GM18858 (cell line): ENCODE results near the gene TRAPPC3L.
A peak's percentile ranks its signal among the peaks of the same experiment; 100 is the strongest.

Experiments used
- ATAC-seq: cut with Tn5 transposase; IDR thresholded peaks from one replicate; pipeline ENCODE4 v1.9.1; 2021; ENCODE audit not compliant: unreplicated experiment

The TRAPPC3L gene

GRCh38 chr6:116468293-116468692 lies 77.2 kb downstream of the TRAPPC3L start:
- ATAC-seq, result no peak

GRCh38 chr6:116467514-116467913 lies 78.0 kb downstream of the TRAPPC3L start:
- no peak for ATAC-seq

DNA sequence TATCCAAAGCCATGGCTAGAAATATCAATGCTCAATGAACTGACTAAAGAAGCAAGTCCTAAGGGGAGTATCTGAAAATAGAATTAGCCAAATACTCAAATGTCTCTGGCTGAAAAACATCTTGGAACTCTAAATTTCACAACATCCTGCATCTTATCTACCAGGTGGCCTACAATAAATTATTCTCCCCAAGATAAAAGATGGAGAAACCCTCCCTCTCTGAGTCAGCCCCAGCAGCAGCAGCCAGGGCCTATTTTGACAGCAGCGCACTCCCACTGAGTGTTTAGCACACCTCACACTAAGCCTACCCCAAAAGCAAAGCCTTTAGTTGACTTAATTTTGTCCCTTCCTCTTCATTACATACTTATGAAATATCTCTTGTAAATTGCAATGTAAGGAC lies 78.4 kb downstream of the TRAPPC3L start:
- no peak for ATAC-seq

- no peak for ATAC-seq
Measured at GRCh38 chr6:116465246-116465645, 80.2 kb downstream of the TRAPPC3L start.

GRCh38 chr6:116463301-116463700 lies 82.2 kb downstream of the TRAPPC3L start:
- ATAC-seq, result no peak

DNA sequence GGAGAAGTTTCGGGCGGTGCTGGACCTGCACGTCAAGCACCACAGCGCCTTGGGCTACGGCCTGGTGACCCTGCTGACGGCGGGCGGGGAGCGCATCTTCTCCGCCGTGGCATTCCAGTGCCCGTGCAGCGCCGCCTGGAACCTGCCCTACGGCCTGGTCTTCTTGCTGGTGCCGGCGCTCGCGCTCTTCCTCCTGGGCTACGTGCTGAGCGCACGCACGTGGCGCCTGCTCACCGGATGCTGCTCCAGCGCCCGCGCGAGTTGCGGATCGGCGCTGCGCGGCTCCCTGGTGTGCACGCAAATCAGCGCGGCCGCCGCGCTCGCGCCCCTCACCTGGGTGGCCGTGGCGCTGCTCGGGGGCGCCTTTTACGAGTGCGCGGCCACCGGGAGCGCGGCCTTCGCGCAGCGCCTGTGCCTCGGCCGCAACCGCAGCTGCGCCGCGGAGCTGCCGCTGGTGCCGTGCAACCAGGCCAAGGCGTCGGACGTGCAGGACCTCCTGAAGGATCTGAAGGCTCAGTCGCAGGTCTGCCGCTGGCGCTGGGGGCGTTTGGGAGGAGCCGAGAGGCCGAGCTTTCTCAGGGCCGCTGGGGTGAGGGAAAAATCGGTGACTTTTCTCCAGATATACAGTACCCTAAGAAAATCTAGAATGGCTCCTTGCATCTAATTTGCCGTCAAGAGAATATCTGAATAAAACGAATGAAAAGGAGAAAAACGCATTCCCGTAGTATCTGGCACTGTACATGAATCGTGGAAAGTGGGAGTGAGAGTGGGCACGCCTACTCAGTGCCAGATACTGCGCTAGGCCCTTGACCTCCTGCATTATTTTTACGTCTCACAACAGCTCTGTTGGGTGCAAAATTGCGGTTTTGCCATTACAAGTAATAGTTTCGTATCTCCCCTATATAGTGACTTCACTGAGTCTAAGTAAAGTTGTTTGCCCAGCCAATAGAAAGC lies 83.3 kb downstream of the TRAPPC3L start:
- ATAC-seq, result peak; percentile 79

DNA sequence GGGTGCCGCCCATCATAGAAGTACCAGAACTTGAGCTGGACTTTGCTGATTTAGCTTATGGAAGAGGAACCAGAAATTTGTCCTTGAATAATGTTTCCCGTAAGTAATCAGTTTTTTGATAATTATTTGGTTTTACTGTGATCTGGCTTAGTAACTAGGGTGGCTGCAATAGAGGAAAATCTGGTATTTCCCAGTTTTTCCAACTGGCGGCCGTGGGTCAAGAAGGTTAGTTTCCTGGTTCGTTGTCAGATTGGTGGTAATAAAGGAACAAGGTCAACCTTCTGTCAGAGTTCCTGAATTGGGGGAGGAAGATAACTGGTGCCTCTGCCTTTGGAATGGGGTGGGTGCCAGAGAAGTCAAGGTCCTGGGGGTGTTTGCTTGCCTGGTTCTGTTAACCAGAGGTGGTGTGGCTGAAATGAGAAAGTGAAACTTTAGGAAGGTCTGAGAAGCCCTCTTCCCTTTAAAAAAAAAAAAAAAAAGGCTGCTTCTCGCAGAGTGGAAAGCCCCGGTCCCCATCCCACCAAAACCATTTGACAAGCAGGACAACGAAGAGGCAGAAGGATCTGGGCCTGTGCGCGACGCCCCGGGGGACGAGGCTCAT lies 84.1 kb downstream of the TRAPPC3L start, which contains the start of gene CALHM6:
TSS of gene CALHM6 (plus strand) at position 45 of the 601 bp plus-strand sequence. CDS start at position 600, 555 bp downstream.
- ATAC-seq, result no peak

DNA sequence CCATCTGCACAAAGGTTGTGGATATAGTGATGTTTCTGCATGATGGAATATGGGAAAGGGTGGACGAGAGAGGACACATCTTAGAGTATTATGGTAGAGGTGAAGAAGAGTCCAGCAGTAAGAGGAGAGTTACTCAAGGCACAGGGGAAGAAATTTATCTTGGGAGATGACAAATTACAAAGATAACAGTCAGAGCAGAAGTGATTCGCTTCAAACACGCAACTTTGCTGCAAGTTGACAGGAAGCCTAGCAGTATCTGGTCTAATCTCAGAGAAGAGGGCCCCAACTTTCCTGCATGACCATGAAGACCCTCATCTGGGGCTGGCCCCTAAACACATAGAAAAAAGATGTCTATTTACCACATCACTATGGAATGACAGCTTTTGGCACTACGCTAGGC lies 85.6 kb downstream of the TRAPPC3L start:
- ATAC-seq, result no peak

GRCh38 chr6:116458264-116458663 lies 87.2 kb downstream of the TRAPPC3L start:
- no peak for ATAC-seq

DNA sequence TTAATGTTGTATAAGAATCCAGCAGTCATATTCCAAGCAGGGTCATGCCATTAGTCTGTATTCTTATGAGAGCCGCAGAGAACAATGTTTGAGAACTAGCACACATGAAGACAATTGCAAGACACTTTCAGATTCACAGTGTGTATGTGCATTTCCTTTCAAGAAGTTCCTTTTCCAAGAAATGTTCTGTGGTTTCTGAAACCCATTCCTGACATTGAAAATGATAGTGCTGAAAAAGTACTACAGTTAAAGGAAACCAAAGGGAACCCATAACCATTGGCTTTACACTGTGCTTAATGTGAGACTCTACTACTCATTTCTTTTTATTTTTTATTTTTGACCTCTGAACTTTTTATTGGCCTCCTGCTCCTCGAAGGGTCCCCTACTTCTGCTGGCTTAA lies 88.6 kb downstream of the TRAPPC3L start:
- no peak for ATAC-seq

DNA sequence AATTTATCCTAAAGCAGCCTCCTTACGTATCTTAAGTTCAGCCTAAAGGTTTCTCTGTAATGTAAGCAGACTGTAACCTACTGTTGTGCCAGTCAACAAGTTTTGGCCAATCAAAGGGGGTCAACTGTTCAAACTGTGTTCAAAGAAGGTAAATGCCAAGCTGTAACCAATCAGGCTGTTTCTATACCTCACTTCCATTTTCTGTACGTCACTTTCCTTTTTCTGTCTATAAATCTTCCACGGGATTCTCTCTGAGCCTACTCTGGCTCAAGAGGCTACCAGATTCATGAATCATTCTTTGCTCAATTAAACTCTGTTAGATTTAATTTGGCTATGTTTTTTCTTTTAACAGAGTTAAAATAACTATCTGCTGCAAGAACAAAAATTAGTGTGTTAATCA lies 89.4 kb downstream of the TRAPPC3L start:
- no peak for ATAC-seq

- ATAC-seq, result no peak
Measured at GRCh38 chr6:116452531-116452930, 93.0 kb downstream of the TRAPPC3L start.

- ATAC-seq, result no peak
Measured at GRCh38 chr6:116451916-116452315, 93.6 kb downstream of the TRAPPC3L start.

DNA sequence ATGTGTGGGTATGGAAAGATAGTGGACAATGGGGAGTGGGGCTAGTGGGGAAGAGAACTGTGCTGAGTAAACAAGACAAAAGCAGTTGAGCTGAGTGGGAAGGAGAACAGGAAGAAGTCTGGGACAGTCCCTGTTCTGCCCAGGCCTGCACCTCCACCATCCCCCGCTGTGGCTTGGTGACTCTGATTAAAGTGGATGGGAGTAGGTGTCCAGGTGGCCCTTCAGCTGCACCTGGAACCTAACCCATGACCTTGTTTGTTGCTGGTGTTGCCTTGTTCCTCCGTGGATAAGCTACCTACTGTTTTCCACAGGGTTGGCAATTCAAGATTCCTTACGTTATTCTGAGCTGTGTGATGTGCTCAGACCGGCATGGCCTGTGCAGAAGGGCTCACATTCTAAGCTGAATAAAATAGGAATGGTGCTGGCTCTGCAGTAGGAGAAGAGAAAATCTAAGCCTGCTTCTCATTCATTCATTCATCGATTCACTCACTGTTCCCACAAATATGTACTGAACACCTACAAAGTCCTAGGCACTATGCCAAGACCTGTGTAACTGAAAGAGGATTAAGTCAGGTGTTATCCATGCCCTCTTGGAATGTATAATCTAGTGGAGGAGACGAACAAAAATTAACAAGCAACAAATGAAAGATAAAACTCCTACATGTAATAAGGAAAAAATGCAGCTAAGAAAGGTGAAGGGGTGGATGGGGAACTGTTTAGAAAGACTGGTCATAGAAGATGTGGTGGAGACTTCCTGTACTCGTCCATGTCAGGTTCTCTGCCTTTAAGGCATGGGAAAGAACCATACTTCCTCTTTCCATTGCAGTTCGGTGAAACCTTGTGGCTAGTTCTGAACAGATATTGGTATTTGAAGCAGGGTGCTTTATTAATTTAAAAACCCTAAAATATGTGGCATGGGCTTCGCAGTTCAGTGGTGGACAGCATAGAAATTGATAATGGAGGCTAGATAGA lies 94.4 kb downstream of the TRAPPC3L start:
- ATAC-seq, result peak; percentile 88

GRCh38 chr6:116450185-116450710 lies 95.2 kb downstream of the TRAPPC3L start:
- ATAC-seq, result no peak

GRCh38 chr6:116449565-116449964 lies 95.9 kb downstream of the TRAPPC3L start:
- ATAC-seq, result no peak

DNA sequence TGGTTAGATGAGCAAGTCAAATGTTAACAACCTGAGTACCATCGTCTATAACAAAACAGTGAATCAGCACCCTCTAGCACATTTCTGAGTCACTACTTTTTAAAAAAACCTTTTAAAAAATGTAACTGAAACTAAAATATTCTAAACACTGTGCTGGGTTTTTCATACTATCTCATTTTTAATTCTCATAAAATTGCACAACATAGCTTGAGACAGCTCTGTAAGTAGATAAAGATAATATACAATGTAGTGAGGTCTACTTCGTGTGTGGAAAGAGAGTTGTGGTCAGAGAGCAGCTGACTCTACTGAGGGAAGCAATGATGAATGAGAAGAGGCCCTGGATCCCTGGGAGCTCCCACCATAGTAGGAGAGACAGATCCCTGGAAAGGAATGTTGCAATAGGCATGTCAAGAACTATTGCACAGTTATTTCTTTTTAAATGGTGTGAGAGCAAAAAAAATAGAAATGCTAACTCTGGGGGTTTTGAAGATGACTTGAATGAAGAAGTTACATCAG lies 97.9 kb downstream of the TRAPPC3L start:
- no peak for ATAC-seq

DNA sequence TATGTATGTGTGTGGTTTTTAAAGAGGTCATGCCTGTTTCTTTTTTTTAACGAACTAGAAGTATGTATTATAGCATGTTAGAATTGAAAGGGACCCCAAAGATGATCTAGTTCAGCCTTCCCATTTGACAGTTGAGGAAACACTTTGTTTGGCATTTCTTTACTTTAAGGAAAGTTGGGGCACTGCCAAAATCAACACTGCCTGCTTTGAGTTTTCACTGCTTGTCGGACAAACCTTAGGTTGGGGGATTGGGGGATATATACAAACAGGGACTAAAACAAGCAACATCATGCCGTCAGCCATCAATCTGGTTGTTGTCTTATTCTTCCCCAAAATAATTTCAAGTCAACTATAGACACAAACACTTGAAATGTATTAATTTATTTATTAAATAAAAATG lies 98.4 kb downstream of the TRAPPC3L start:
- no peak for ATAC-seq

DNA sequence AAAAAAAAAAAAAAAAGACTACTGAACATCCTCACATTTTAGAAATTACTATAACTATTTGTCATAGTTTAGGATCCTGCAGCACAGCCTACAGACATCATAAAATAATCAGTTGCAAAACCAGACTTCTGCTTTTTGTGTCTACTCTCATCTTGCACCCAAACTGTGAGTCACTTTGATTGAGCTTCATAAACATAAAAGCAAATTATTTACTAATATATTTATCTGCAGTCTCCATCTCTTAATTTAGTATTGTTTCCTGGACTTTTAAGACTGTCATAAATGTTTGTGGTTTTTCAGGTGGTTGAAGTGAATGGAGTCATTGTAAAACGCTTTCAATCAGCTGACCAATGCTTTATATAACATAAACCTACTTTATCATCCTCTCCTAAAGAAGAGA lies 99.1 kb downstream of the TRAPPC3L start:
- no peak for ATAC-seq

DNA sequence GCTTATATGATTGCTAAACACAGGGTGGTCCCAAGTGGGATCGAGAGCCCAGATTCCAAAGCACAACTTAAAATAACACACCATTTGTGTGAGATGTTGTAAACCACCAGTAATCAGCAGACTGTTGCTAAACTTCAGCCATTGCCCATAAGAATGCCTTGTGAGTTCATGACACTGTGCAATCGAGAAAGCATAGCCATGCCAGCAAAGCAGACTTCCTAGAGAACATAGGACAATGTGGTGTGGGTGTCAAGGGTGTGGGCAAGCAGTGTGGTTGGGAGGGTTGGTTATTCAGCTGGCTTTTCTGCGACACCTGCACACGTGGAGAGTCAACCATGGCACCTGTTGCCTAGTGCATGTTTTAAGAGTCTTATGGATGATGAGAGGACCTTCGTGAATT lies 100.4 kb downstream of the TRAPPC3L start:
- ATAC-seq, result no peak
